Neural cell (in vitro differentiated cells): Measurements from ENCODE around the gene ASMTL. TPM values are rescaled to one million over a fixed set of nuclear protein-coding genes. Genes with fewer than 3 reads are reported as not detected.

Experiments used
- H2AFZ ChIP-seq: fragments of 200-600, 300-800 bp; sonication (generic), shearing (Covaris generic); 2 replicates; pipeline ENCODE4 v1.6.0; 2014; ENCODE audit warnings: low read depth, mild to moderate bottlenecking, antibody characterized with exemption, low read length, moderate library complexity
- H3F3A ChIP-seq: fragments of 200-600 bp; shearing (Covaris generic); 2 replicates; pipeline ENCODE4 v1.6.1; 2016; ENCODE audit warnings: mild to moderate bottlenecking, moderate library complexity, mixed read lengths, antibody characterized with exemption, low read length; ENCODE audit not compliant: insufficient read depth, poor library complexity, severe bottlenecking
- H3K27ac ChIP-seq: fragments of 200-600, 300-800 bp; sonication (generic), shearing (Covaris generic); 2 replicates; pipeline ENCODE4 v1.5.1; 2014; ENCODE audit warnings: mild to moderate bottlenecking, low read length, moderate library complexity
- H3K27me3 ChIP-seq: fragments of 300-800, 200-600 bp; sonication (generic), shearing (Covaris generic); 2 replicates; pipeline ENCODE4 v1.6.0; 2014; ENCODE audit warnings: mild to moderate bottlenecking, low read depth, low read length, moderate library complexity; ENCODE audit not compliant: insufficient read depth
- H3K36me3 ChIP-seq: fragments of 300-800, 200-600 bp; sonication (generic), shearing (Covaris generic); 2 replicates; pipeline ENCODE4 v1.5.1; 2014; ENCODE audit warnings: mild to moderate bottlenecking, antibody characterized with exemption, low read length, moderate library complexity; ENCODE audit not compliant: insufficient read depth
- H3K4me2 ChIP-seq: fragments of 300-800, 200-600 bp; sonication (generic), shearing (Covaris generic); 2 replicates; pipeline ENCODE4 v1.6.0; 2014; ENCODE audit warnings: mild to moderate bottlenecking, low read length
- H3K4me3 ChIP-seq: fragments of 300-800, 200-600 bp; sonication (generic), shearing (Covaris generic); 2 replicates; pipeline ENCODE4 v1.5.1; 2014; ENCODE audit warnings: mild to moderate bottlenecking, low read length, moderate library complexity
- H3K79me2 ChIP-seq: fragments of 200-600 bp; shearing (Covaris generic); replicated peaks from 2 replicates; pipeline ENCODE4 v1.6.0; 2014; ENCODE audit warnings: mild to moderate bottlenecking, low read length, moderate library complexity; ENCODE audit not compliant: insufficient read depth
- H3K9ac ChIP-seq: fragments of 300-800, 200-600 bp; sonication (generic), shearing (Covaris generic); 2 replicates; pipeline ENCODE4 v1.6.1; 2016; ENCODE audit warnings: mild to moderate bottlenecking, low read length, mixed read lengths
- H3K9me2 ChIP-seq: fragments of 200-600 bp; shearing (Covaris generic); 2 replicates; pipeline ENCODE4 v1.6.1; 2016; ENCODE audit warnings: mild to moderate bottlenecking, low read length, mixed read lengths; ENCODE audit not compliant: insufficient read depth
- H3K9me3 ChIP-seq: fragments of 200-600, 300-800 bp; sonication (generic), shearing (Covaris generic); 2 replicates; pipeline ENCODE4 v1.6.1; 2016; ENCODE audit warnings: mild to moderate bottlenecking, mixed run types, low read length, moderate library complexity, mixed read lengths
- H4K20me1 ChIP-seq: fragments of 200-600 bp; shearing (Covaris generic); 2 replicates; pipeline ENCODE4 v1.6.1; 2016; ENCODE audit warnings: mild to moderate bottlenecking, mixed run types; ENCODE audit not compliant: insufficient read depth
- CTCF ChIP-seq: fragments of 450-650 bp; IDR thresholded peaks from 2 replicates; pipeline ENCODE4 v1.5.1; 2014; ENCODE audit warnings: antibody characterized with exemption, mild to moderate bottlenecking, moderate library complexity; ENCODE audit not compliant: poor library complexity, severe bottlenecking
- EP300 ChIP-seq: fragments of 450-650 bp; conservative IDR thresholded peaks from 2 replicates; pipeline ENCODE4 v1.6.1; 2014; ENCODE audit warnings: antibody characterized with exemption, mild to moderate bottlenecking, moderate library complexity; ENCODE audit not compliant: poor library complexity, severe bottlenecking
- EZH2 ChIP-seq: fragments of 200-600, 300-800 bp; shearing (Covaris generic), sonication (generic); IDR thresholded peaks from 2 replicates; pipeline ENCODE4 v1.6.1; 2014; ENCODE audit warnings: antibody characterized with exemption, low read length, borderline replicate concordance, mild to moderate bottlenecking; ENCODE audit not compliant: insufficient read depth, poor library complexity, severe bottlenecking
- MXI1 ChIP-seq: fragments of 450-650 bp; conservative IDR thresholded peaks from 2 replicates; pipeline ENCODE4 v1.6.1; 2014; ENCODE audit warnings: antibody characterized with exemption, mild to moderate bottlenecking; ENCODE audit not compliant: poor library complexity, severe bottlenecking
- POLR2AphosphoS5 ChIP-seq: IDR thresholded peaks from 2 replicates; pipeline ENCODE4 v1.6.1; 2012
- RAD21 ChIP-seq: fragments of 450-650 bp; conservative IDR thresholded peaks from 2 replicates; pipeline ENCODE4 v1.6.1; 2014; ENCODE audit warnings: antibody characterized with exemption, mild to moderate bottlenecking, moderate library complexity
- REST ChIP-seq: IDR thresholded peaks from 2 replicates; pipeline ENCODE4 v1.6.1; 2012; ENCODE audit warnings: borderline replicate concordance
- SMC3 ChIP-seq: fragments of 450-650 bp; conservative IDR thresholded peaks from 2 replicates; pipeline ENCODE4 v1.6.1; 2014; ENCODE audit warnings: antibody characterized with exemption, mild to moderate bottlenecking, moderate library complexity; ENCODE audit not compliant: poor library complexity
- TAF1 ChIP-seq: IDR thresholded peaks from 2 replicates; pipeline ENCODE4 v1.6.1; 2012; ENCODE audit warnings: low read depth
- polyA plus RNA-seq: library from polyadenylated mRNA; depleted of rRNA; stranded (reverse); fragments of >200 nt; gene quantifications from 2 replicates; pipeline ENCODE4 v1.2.3, GENCODE V29; 2014

Gene ASMTL
- polyA plus RNA-seq, 1 donor from 2014 or later = 25.9 TPM

- no peak for TF ChIP-seq POLR2AphosphoS5
- no peak for TF ChIP-seq MXI1
- TF ChIP-seq TAF1 = no peak
- no peak for TF ChIP-seq EZH2
- TF ChIP-seq EP300 = no peak
- TF ChIP-seq REST = no peak
- no peak for TF ChIP-seq SMC3
- no peak for TF ChIP-seq RAD21
- TF ChIP-seq CTCF = no peak
- H2AFZ ChIP-seq = no peak overlapping the region
- H3F3A ChIP-seq = no peaks in the 10 kb centered on the region
- H3K27me3 ChIP-seq = no peaks in the 10 kb centered on the region
- H3K4me3 ChIP-seq = no peak overlapping the region
- no peaks in the 10 kb centered on the region for H3K9me3 ChIP-seq
- no peak overlapping the region for H3K4me2 ChIP-seq
- H3K9ac ChIP-seq = no peak overlapping the region
- H3K79me2 ChIP-seq = peaks cover 27% of the 10 kb centered on the region
- H3K27ac ChIP-seq = no peak overlapping the region
- no peaks in the 10 kb centered on the region for H3K9me2 ChIP-seq
- no peaks in the 10 kb centered on the region for H3K36me3 ChIP-seq
- H4K20me1 ChIP-seq = no peaks in the 10 kb centered on the region
Observed at GRCh38 chrX:1388651-1389050, 64.1 kb downstream of the ASMTL start.

GRCh38 chrX:1387141-1387776 is 65.5 kb downstream of the ASMTL start:
- Histone ChIP-seq H3K79me2 (peaks cover 21% of the 10 kb centered on the region), H3K9me2 (no peaks in the 10 kb centered on the region), H3K4me3 (no peak overlapping the region), H3K36me3 (no peaks in the 10 kb centered on the region), H4K20me1 (no peaks in the 10 kb centered on the region), H2AFZ (no peak overlapping the region), H3K27me3 (no peaks in the 10 kb centered on the region), H3K9me3 (no peaks in the 10 kb centered on the region), H3K27ac (no peak overlapping the region), H3F3A (no peaks in the 10 kb centered on the region), H3K9ac (no peak overlapping the region), H3K4me2 (no peak overlapping the region)
- TF ChIP-seq CTCF = no peak
- no peak for TF ChIP-seq EP300
